HG03045 (cell line): ENCODE results near the gene ATP8B3.

Experiments
- ATAC-seq: cut with Tn5 transposase; IDR thresholded peaks from one replicate; pipeline ENCODE4 v1.9.1; 2021; ENCODE audit warnings: mild to moderate bottlenecking, moderate library complexity; ENCODE audit not compliant: unreplicated experiment

Gene ATP8B3

DNA sequence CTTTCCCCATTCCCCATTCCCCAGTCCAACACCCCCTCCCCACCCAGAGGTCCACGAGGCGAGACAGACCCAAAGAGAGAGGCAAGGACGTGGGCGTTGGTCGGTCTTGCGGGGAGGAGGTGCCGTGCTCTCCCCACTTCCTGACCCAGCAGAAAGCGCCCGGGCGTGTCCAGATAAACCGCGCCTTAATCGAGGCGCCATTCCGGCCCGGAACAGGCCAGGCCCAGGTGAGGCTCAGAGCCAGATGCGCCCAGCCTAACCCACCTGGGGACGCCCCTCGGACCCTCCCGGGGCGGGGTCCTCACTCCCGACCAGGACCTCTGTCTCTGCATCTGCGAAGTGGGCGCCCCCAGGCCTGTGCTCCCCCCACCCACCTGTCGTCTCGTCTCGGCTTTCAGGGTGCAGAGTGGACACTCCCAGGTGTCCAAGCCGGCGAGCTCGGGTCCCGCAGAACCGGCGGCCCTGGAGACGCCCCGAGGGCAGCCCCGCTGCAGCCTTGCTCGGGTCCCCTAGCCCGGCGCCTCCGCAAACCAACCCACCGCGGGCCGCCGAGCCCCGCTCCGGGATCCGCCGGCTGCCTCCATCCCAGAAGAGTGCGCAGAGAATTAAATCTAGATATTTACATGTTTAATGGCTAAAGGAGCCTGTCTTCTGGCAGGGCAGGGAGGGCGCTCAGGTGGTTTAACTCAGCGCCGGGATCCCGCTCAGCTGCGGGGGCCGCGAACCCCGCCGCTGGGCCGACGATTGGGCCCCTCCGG, 63.8 kb downstream of the ATP8B3 start:
- ATAC-seq, result no peak

DNA sequence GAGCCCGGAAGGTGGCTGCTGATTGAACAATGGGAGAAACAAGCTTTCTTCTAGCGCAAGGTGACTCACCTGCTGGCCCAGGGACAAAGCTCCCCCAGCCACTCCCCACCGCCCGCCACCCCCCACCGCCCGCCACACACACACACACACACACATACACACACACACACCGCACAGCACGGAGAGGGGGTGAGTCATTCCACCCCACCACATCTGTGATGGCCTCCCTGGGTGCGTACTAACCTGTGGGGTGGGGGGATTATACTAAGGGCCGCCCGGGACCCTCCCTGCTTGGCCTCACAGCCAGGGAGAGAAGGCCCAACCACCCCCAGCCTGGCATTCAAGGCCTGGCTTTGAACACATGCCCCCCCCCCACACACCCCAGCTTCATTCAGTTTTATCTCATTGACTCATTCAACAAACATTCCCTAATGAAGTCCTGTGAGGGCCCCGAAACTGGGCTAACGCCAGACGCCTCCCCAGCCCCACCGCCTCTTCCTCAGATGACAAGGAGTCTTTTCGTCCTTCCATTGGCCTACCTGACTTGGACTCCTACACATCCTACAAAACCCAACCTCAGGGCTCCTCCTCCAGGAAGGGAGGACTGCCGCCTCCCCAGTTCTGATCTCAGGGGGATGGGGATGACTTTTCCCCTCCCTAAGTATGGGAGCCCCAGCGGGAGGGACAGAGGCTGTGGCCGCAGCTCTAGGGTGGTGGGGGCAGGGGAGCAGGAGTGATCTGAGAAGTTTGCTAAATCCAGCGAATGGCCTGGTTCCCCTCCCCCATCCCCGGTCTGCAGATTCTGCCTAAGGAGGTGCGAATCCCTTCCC, 64.6 kb downstream of the ATP8B3 start:
- no peak for ATAC-seq

DNA sequence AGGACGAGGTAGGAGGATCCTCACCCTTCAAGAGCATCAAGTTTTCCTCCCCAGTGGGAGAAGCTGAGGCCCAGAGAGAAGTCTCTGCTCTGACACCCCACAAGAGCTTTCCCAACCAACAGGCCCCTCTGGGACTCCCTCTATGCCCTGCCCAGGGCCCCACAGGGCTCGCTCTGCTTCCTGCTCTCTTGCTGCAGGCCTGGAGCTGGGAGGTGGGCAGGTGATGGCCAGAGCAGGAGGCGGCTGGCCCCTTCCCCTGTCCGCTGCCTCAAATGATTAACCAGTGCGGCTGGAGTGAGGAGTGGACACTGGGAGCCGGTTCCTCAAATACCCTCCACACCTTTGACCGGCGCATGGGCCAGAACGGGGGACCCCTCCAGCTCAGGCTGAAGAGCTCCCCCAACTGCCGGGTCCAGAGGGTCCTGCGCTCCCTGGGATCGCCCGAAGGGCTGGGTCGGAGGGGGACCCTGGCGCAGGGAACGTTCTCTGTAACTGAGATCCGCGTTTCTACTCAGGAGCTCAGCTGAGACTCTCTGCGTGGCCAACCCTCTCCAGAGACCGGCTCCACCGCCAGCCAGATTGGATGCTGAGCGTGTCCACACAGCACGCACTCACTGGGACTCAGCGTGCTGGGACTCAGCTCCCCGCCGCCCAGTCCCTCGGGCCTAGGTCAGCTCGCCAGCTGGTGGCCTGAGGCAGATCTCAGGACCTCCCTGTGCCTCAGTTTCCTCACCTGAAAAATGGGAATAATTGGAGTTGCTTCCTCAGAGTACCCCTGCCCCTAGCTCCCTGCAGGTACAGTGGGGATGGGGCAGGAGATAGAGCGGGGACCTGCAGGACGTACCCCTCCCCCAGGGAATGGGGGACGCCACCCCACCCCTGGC, 65.4 kb downstream of the ATP8B3 start:
- ATAC-seq, result no peak

GRCh38 chr19:1745589-1746031, 66.5 kb downstream of the ATP8B3 start:
- ATAC-seq, result no peak

DNA sequence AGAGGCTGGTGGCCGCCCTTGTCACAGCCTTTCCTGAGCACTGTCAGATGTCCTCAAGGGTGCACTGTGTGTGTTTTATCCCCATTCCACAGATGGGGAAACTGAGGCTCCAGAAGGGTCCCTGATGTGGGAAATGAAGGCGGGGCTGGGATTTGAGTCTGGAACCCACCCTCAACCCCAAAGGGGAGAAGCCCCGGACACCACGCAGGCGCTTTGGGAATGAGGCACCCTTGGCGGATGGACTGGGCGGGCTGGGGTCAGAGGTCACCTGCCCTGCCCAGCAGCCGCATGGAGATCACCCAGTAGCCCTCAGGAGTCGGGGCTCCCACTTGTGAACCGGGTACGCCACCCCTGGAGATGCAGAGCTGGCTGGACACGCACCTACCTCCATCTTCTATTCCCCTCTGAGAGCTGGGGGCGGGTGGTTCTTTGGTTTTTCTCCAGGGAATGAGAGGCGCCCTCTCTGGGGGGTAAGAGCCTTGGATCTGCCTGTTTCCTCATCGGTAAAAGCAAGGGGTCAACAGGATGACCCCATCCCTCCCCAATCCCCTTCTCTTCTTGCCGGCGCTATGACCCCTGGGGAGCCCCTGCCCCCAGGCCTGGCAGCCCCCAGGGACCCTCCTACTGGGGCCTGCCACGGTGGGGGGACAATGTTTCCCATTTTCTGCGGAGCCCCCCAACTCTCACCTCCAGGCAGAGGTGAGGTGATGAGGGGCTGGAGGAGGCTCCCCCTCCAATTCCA, 67.1 kb downstream of the ATP8B3 start:
- no peak for ATAC-seq

- ATAC-seq, result no peak
Measured at GRCh38 chr19:1744133-1744665, 67.9 kb downstream of the ATP8B3 start.

DNA sequence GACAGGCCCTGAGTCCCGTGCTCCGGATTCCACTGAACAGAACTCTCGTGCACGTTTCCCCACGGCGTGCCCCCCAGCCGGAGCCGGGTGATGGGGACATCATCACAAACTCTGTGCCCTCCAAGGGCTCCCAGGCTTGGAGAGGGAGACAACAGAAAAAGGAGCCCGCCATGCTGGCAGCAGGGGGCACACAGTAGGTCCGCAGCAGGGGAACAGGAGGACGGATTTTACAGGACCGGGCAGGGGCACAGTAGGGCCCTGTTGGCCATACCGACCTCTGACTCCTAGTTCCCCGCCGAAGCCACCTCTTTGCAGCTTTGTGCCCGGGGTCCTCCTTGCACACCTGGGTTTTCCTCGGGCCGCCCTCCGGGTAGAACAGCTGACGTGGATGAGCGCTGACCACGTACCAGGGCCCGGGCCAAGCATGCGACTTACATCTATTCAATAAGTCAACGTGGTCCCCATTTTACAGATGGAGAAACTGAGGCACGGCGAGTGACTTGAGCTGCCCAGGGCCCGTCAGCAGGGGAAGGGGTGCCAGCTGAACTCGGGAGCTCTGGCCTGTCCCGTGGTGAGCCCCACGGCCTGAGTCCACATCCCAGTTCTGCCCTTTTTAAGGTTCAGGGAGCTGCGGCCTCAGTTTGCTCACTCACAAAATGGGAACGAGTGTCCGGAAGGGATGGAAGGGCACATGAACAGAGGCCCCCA, 68.9 kb downstream of the ATP8B3 start:
- ATAC-seq, result no peak

DNA sequence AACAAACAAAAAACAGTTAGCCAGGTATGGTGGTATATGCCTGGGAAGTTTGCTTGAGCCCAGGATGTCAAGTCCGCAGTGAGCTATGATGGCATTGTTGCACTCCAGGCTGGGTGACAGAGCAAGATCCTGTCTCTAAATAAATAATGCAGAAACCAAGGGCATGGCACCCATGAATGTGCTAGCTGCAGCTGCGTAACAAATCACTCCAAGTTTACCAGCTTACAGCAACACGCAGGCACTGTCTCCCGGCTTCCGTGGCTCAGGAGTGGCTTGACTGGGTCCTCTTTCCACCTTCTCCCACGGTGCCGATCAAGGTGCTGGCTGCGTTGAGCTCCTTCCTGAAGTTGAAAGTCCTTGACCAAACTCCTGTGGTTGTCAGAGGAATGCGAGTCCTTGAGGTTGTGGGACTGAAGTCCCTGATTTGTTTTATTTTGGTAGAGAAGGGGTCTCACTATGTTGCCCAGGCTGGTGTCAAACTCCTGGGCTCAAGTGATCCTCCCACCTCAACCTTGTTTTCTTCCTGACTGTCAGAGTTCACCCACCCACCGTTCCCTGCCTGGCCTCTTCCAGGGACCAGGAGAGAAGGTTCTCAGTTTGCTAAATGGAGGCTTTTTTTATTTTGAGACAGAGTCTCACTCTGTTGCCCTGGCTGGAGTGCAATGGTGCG, 72.0 kb downstream of the ATP8B3 start:
- ATAC-seq, result no peak

- no peak for ATAC-seq
Measured at GRCh38 chr19:1736927-1737326, 75.1 kb downstream of the ATP8B3 start.

GRCh38 chr19:1736280-1736679, 75.8 kb downstream of the ATP8B3 start:
- ATAC-seq, result no peak

GRCh38 chr19:1734321-1734966, 77.6 kb downstream of the ATP8B3 start:
- ATAC-seq, result no peak
